Stomach (tissue), 9 donors: ENCODE measurements around the gene ALG14. TPM values are rescaled to one million over a fixed set of nuclear protein-coding genes. Genes with fewer than 3 reads are reported as not detected.
A peak's percentile ranks its signal among the peaks of the same experiment; 100 is the strongest.

Experiments
- DNase-seq, 2 donors: peaks; one replicate each; pipeline versions ENCODE4 v3.0.0 to v3.0.0-alpha.2; 2013 to 2019
- H3K27ac ChIP-seq, 5 donors: fragments of 200-600 bp in 4 of 5; sonication (generic) in 4 of 5; one replicate each; pipeline ENCODE4 v1.5.1; 2013 to 2019; ENCODE audit warnings: mild to moderate bottlenecking in 1 of 5, moderate library complexity in 1 of 5
- H3K27me3 ChIP-seq, 3 donors: fragments of 200-600 bp; sonication (generic); one replicate each; pipeline ENCODE4 v1.5.1; 2017 to 2019; ENCODE audit warnings: mixed run types in 1 of 3
- H3K36me3 ChIP-seq, 4 donors: fragments of 200-600 bp; sonication (generic); 1 replicate in 3 of 4; 2 replicates in 1 of 4; pipeline ENCODE4 v1.5.1; 2016 to 2019
- H3K4me1 ChIP-seq, 4 donors: fragments of 200-600 bp; sonication (generic); one replicate each; pipeline ENCODE4 v1.5.1; 2016 to 2019
- H3K4me3 ChIP-seq, 4 donors: fragments of 200-600 bp; sonication (generic) in 3 of 4; one replicate each; pipeline ENCODE4 v1.5.1; 2016 to 2019; ENCODE audit warnings: mild to moderate bottlenecking in 1 of 4
- H3K9me3 ChIP-seq, 4 donors: fragments of 200-600 bp; sonication (generic); one replicate each; pipeline ENCODE4 v1.5.1; 2016 to 2019
- EP300 ChIP-seq: sonication (generic); formaldehyde crosslinking; IDR thresholded peaks from one replicate; pipeline ENCODE4 v1.6.1; 2017; ENCODE audit warnings: antibody characterized with exemption
- POLR2A ChIP-seq, 4 donors: fragments of 450-650 bp; IDR thresholded peaks; one replicate each; pipeline ENCODE4 v1.6.1; 2016; ENCODE audit warnings: antibody characterized with exemption in 4 of 4, control low read depth in 2 of 4, mild to moderate bottlenecking in 1 of 4, moderate library complexity in 1 of 4
- POLR2AphosphoS5 ChIP-seq, 3 donors: sonication (generic); formaldehyde crosslinking; IDR thresholded peaks; one replicate each; pipeline ENCODE4 v1.6.1; 2016; ENCODE audit warnings: antibody characterized with exemption in 3 of 3
- WGBS, 5 donors: extraction: QIAGEN DNeasy Blood & Tissue Kit in 3 of 5; methylation state at CpG; one replicate each; pipeline versions ENCODE4 v1.1.5 to v1.1.7; 2013 to 2018; 5-methylcytosine and 5-hydroxymethylcytosine counted together
- intact Hi-C: fragments of 100-400 bp; cut with DNase I; formaldehyde crosslinking; loops from one replicate; pipeline ENCODE4 v1.15.1; 2023; ENCODE audit warnings: low total_unique reads
- polyA plus RNA-seq, 3 donors: library from polyadenylated mRNA; stranded (reverse); fragments of 200-250 nt; gene quantifications; one replicate each; pipeline ENCODE4 v1.2.3, GENCODE V29; 2013
- total RNA-seq, 5 donors: library from RNA; depleted of rRNA; stranded (reverse); fragments of >200 nt; gene quantifications; one replicate each; pipeline versions ENCODE4 v1.1.0 to v1.2.3, GENCODE V29; 2014 to 2016
- TF ChIP-seq, protein P1 (sequence below), 7 experiments: fragments of 450-650 bp in 4 of 7; fragments of 200-600 bp in 3 of 7; sonication (generic) in 3 of 7; IDR thresholded peaks; one replicate each; pipeline ENCODE4 v1.5.1; 2016 to 2019; ENCODE audit warnings: antibody characterized with exemption in 7 of 7, control low read depth in 2 of 7, mild to moderate bottlenecking in 1 of 7
- donor health status: healthy with polysubstance abuse.
- donor health status: Bipolar disorder and iron deficiency.
- donor health status: healthy.

The ALG14 gene
- total and polyA plus RNA-seq, 8 donors, result under 0.01 to 3.5 (median 1.1) TPM; not detected in 1

DNA sequence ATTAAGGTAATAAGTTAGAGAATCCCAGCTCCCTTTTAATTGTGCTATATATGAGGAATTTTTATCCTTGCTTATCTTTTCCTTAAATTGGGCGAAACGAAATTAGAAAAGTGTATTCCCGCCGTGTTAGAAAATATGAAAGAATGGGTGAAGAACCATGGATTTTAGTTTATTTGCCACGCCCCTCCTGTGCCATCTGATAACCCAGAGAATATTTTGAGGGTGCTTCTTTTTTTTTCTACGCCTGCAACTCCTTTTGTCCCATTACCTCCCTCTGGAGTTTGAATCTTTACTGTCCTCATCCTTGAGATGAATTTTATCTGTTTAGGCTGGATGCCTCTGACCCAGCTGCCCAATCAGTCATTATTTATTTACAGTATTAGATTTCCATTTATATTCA lies 46.0 kb upstream of the ALG14 start:
- Histone ChIP-seq H3K4me1 (peaks cover 14 to 51% (median 34%) of the 10 kb centered on the region in 4 donors), H3K36me3 (no peaks in the 10 kb centered on the region), H3K27me3 (peaks cover 0 to 16% (median 0%) of the 10 kb centered on the region in 3 donors), H3K27ac (no peak overlapping the region), H3K4me3 (peak overlapping the region in 1 of 4 donors; percentile 88), H3K9me3 (no peaks in the 10 kb centered on the region)
- intact Hi-C loops, result no loop called here
- no peak for TF ChIP-seq EP300
- TF ChIP-seq POLR2AphosphoS5 (IDR thresholded peaks at IDR 0.05), result no peak
- TF ChIP-seq, protein P1, sequence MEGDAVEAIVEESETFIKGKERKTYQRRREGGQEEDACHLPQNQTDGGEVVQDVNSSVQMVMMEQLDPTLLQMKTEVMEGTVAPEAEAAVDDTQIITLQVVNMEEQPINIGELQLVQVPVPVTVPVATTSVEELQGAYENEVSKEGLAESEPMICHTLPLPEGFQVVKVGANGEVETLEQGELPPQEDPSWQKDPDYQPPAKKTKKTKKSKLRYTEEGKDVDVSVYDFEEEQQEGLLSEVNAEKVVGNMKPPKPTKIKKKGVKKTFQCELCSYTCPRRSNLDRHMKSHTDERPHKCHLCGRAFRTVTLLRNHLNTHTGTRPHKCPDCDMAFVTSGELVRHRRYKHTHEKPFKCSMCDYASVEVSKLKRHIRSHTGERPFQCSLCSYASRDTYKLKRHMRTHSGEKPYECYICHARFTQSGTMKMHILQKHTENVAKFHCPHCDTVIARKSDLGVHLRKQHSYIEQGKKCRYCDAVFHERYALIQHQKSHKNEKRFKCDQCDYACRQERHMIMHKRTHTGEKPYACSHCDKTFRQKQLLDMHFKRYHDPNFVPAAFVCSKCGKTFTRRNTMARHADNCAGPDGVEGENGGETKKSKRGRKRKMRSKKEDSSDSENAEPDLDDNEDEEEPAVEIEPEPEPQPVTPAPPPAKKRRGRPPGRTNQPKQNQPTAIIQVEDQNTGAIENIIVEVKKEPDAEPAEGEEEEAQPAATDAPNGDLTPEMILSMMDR (IDR thresholded peaks at IDR 0.05), result no peak
- TF ChIP-seq POLR2A (IDR thresholded peaks at IDR 0.05), result no peak
- WGBS, 5 donors, result 84 to 91% (median 89%) methylated on average over 6 of the region's 6 CpGs
- no peak for DNase-seq

DNA sequence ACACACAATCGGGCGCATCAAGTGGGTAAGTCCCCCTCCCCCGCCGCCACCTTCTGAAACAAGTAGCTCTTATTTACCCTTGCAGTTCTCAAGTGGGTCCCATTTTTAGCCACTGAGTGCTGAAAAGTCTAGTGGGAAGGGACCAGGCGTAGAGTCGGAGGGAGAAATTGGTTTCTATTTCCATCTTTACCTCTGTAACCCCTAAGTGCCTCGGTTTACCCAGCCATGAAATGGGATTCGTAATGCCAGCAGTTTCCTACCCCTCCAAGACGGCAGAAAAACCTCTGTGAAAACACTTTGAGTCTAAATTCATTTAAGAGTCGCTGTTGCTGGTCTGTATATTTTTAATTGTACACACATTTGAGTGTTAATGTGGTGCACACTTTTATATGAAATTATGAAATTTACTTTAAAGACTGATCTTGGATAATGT lies 45.3 kb upstream of the ALG14 start:
- H3K36me3 ChIP-seq, result no peaks in the 10 kb centered on the region
- 12 to 23% (median 17%) methylated on average over 8 to 10 of the region's 10 CpGs for WGBS, 5 donors
- intact Hi-C loops, result no loop called here
- no peak for TF ChIP-seq POLR2A (IDR thresholded peaks at IDR 0.05)
- peak overlapping the region; percentile 79 to 92 (median 89) for H3K27ac ChIP-seq
- H3K4me3 ChIP-seq, result peak overlapping the region; percentile 73 to 91 (median 83)
- peaks cover 0 to 16% (median 0%) of the 10 kb centered on the region in 3 donors for H3K27me3 ChIP-seq
- peaks cover 14 to 51% (median 34%) of the 10 kb centered on the region in 4 donors for H3K4me1 ChIP-seq
- DNase-seq, result no peak
- H3K9me3 ChIP-seq, result no peaks in the 10 kb centered on the region

DNA sequence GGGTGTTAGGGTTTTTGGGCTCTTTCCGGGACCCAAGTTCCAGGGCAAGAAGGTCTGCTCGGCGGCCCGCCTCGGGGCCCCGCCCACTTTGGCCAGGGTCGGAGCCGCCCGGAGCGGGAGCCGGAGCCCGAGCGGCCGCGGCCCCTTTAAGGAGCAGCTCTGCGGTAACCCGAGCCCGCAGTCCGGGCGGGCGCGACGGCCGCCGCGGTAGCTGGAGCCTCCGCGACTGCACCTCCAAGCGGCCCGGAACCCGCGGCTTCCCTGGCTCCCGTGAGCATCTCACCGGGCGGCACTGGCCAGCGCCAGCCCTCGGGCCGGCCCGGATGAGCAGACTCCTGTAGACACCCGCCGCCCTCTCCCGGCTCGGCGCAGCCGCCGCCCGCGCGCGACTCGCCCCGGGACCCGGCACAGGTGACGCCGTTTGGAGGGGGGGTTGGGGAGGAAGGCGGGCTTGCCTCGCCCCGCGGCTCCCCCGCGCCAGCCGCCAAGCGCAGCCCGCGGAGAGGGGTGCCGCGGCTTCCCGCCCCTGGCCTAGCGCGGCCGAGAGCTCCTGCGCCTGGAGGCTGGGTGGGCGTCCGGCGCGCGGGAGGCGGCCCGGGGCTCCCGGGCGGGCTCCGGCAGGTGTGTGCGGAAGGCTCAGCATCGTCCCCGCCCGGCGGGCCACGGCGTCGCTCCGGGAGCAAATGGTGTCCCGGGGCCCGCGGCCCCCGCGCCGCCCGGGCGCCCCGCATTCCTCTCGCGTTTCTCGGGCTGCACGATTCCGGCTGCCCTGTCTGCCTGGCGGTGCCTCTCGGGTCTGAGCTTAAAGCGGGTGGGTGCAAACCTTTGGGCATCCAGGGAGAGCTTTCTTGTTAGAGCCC lies 44.7 kb upstream of the ALG14 start, which contains the start of gene TLCD4:
Gene TLCD4 (plus strand): TSS at position 149 of the 860 bp plus-strand sequence. CDS start 26,547 bp downstream, outside the sequence.
- peak; percentile 78 to 88 for DNase-seq
- no peaks in the 10 kb centered on the region for H3K36me3 ChIP-seq
- peak within 1 kb of the TSS; percentile 73 to 91 (median 83) for H3K4me3 ChIP-seq
- 0 to 2% (median 0%) methylated on average over 5 to 108 of the region's 108 CpGs for WGBS, 5 donors
- peak within 1 kb of the TSS; percentile 79 to 92 (median 89) for H3K27ac ChIP-seq
- peaks cover 14 to 51% (median 34%) of the 10 kb centered on the region in 4 donors for H3K4me1 ChIP-seq
- H3K27me3 ChIP-seq, result peaks cover 0 to 16% (median 0%) of the 10 kb centered on the region in 3 donors
- TF ChIP-seq, protein P1 (IDR thresholded peaks at IDR 0.05), result no peak
- TF ChIP-seq POLR2A (IDR thresholded peaks at IDR 0.05) (no peak), EP300 (no peak), POLR2AphosphoS5 (IDR thresholded peaks at IDR 0.05) (peak in 1 of 3 donors; percentile 16)
- H3K9me3 ChIP-seq, result no peaks in the 10 kb centered on the region
- intact Hi-C loops, result no loop called here

DNA sequence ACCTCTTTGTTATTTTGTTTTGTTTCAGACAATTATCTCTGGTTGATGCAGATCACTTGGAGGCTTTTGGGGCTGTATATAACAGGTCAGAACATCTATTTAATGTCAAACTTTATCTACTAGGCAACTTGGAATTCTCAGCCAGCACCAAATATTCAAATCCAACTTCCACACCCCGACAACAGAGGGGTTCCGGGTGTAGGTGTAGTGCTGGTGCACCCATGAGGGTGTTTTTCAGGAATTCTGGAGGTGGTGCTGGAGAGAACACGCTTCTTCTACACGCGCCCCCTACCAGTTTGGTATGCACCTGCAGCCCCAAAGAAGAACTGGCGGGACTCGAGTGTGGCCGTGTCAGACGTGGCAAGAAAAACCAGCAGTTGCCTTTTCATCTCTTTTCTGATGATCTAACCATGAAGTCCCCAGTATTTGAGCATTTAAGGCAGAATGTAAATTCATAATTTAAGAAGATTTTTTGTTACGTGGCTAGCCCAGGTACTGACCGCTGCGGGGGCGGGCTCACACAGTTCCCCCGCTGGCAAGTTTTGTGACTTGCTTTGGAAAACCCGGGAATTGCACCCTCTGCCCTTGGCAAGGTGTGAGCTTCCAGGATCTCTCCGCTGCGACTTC lies 43.9 kb upstream of the ALG14 start:
- H3K9me3 ChIP-seq, result no peaks in the 10 kb centered on the region
- peak overlapping the region; percentile 73 to 91 (median 83) for H3K4me3 ChIP-seq
- DNase-seq, result peak; percentile 71 to 90
- peak overlapping the region; percentile 79 to 92 (median 89) for H3K27ac ChIP-seq
- TF ChIP-seq POLR2A (IDR thresholded peaks at IDR 0.05) (no peak), EP300 (no peak), POLR2AphosphoS5 (IDR thresholded peaks at IDR 0.05) (no peak)
- TF ChIP-seq, protein P1 (IDR thresholded peaks at IDR 0.05), result peak in 5 of 7 experiments; percentile 30 to 76 (median 61)
- H3K4me1 ChIP-seq, result peaks cover 10 to 43% (median 27%) of the 10 kb centered on the region in 4 donors
- 1 to 3% (median 1%) methylated on average over 17 of the region's 17 CpGs for WGBS, 5 donors
- H3K36me3 ChIP-seq, result no peaks in the 10 kb centered on the region
- peaks cover 0 to 16% (median 0%) of the 10 kb centered on the region in 3 donors for H3K27me3 ChIP-seq
- intact Hi-C loops, result no loop called here
